Loucy (cell line): ENCODE measurements around the gene TIAM1.

Source experiments
- H2AFZ ChIP-seq: fragments of 200-600 bp; sonication (generic); 2 replicates; pipeline ENCODE4 v1.6.0; 2016; ENCODE audit warnings: antibody characterized with exemption, mild to moderate bottlenecking, low read length, moderate library complexity
- H3F3A ChIP-seq: fragments of 200-600 bp; 2 replicates; pipeline ENCODE4 v1.6.0; 2016; ENCODE audit warnings: antibody characterized with exemption, low read depth, mild to moderate bottlenecking
- H3K27me3 ChIP-seq: fragments of 200-600 bp; sonication (generic); 2 replicates; pipeline ENCODE4 v1.6.1; 2014; ENCODE audit warnings: low read length, mild to moderate bottlenecking; ENCODE audit not compliant: insufficient read depth, poor library complexity, severe bottlenecking
- H3K36me3 ChIP-seq: fragments of 200-600 bp; sonication (generic); 2 replicates; pipeline ENCODE4 v1.6.1; 2016; ENCODE audit warnings: low read length; ENCODE audit not compliant: insufficient read depth
- H3K4me1 ChIP-seq: fragments of 200-600 bp; sonication (generic); 2 replicates; pipeline ENCODE4 v1.5.1; 2014; ENCODE audit warnings: low read length, mild to moderate bottlenecking; ENCODE audit not compliant: insufficient read depth, poor library complexity, severe bottlenecking
- H3K4me2 ChIP-seq: fragments of 200-600 bp; sonication (generic); 2 replicates; pipeline ENCODE4 v1.6.0; 2014; ENCODE audit warnings: antibody characterized with exemption, low read length, low read depth, mild to moderate bottlenecking; ENCODE audit not compliant: poor library complexity, severe bottlenecking
- H3K4me3 ChIP-seq: fragments of 200-600 bp; sonication (generic); 2 replicates; pipeline ENCODE4 v1.5.1; 2014; ENCODE audit warnings: low read length, mild to moderate bottlenecking, mixed read lengths; ENCODE audit not compliant: poor library complexity, severe bottlenecking
- H3K79me2 ChIP-seq: fragments of 200-600 bp; sonication (generic); 2 replicates; pipeline ENCODE4 v1.6.1; 2014; ENCODE audit warnings: low read length; ENCODE audit not compliant: insufficient read depth
- H3K9ac ChIP-seq: fragments of 200-600 bp; sonication (generic); 2 replicates; pipeline ENCODE4 v1.6.0; 2014; ENCODE audit warnings: mild to moderate bottlenecking, low read depth, low read length, moderate library complexity; ENCODE audit not compliant: poor library complexity, severe bottlenecking
- H3K9me2 ChIP-seq: fragments of 200-600 bp; sonication (generic); replicated peaks from 2 replicates; pipeline ENCODE4 v1.6.1; 2016; ENCODE audit warnings: low read depth, low read length, mixed read lengths
- H3K9me3 ChIP-seq: fragments of 200-600 bp; sonication (generic); 2 replicates; pipeline ENCODE4 v1.6.1; 2014; ENCODE audit warnings: mild to moderate bottlenecking, antibody characterized with exemption, low read length, low read depth; ENCODE audit not compliant: insufficient read depth
- H4K20me1 ChIP-seq: fragments of 200-600 bp; sonication (generic); 2 replicates; pipeline ENCODE4 v1.6.0; 2014; ENCODE audit warnings: antibody characterized with exemption, low read length, mild to moderate bottlenecking; ENCODE audit not compliant: insufficient read depth, poor library complexity, severe bottlenecking
- CTCF ChIP-seq: fragments of 200-600 bp; sonication (generic); conservative IDR thresholded peaks from 2 replicates; pipeline ENCODE4 v1.5.1; 2014; ENCODE audit warnings: mild to moderate bottlenecking, antibody characterized with exemption, low read length
- EZH2phosphoT487 ChIP-seq: fragments of 200-600 bp; IDR thresholded peaks from 2 replicates; pipeline ENCODE4 v1.6.1; 2018; ENCODE audit warnings: antibody characterized with exemption, mild to moderate bottlenecking, moderate library complexity, borderline replicate concordance

TIAM1 gene

DNA sequence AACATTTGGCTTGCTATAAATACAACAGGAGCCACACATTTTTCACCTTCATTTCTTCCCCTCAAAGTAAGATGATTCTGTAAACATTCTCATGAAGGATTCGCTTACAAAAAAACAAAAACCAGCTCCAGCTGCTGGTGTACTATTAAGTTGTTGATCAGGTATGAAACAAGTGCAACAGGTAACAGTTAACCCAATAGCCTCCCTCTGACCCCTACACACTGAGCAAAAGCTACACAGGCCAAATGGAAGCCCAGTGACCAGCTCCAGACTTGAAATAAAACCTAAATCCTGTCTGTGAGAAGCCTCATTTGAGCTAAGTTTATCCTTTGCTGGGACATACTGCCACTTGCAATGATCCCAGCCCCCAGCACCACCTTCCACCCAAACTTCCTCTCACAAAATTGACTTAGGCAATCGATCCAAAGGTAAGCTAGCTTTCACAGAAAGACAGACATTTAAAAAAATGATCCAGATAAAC lies 991 bp downstream of the TIAM1 start:
- no peaks in the 10 kb centered on the region for H3K9me3 ChIP-seq
- peaks cover 2% of the 10 kb centered on the region; the same call in 1 of the 2 replicates for H3K36me3 ChIP-seq
- no peak for TF ChIP-seq EZH2phosphoT487
- TF ChIP-seq CTCF = no peak
- no peak overlapping the region for H3K9ac ChIP-seq
- H3F3A ChIP-seq = no peaks in the 10 kb centered on the region
- H2AFZ ChIP-seq = no peak overlapping the region
- H3K9me2 ChIP-seq = no peaks in the 10 kb centered on the region
- no peaks in the 10 kb centered on the region for H3K4me1 ChIP-seq
- no peaks in the 10 kb centered on the region for H4K20me1 ChIP-seq
- H3K4me2 ChIP-seq = no peak overlapping the region
- H3K27me3 ChIP-seq = no peaks in the 10 kb centered on the region
- peaks cover 21% of the 10 kb centered on the region; the same call in 1 of the 2 replicates for H3K79me2 ChIP-seq
- H3K4me3 ChIP-seq = no peak overlapping the region

DNA sequence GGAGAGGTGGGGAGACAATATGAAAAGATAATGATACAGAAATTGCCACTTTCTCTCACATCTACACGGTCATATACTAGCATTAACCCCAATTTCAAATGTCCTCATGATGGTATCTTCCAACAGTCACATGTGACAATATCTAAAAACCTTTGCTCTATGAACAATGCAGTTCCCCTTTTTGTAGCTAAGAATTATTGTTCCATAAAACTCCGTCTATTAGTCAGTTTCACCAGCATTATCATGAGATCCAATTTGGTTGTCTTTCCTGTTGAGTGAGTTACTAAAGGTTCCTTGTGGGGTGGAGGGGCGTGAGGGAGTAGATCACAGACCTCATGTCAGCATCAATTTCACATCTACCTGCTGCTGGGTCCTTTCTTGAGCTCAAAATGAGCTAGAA lies 1.7 kb downstream of the TIAM1 start:
- no peak overlapping the region for H3K9ac ChIP-seq
- peaks cover 21% of the 10 kb centered on the region; the same call in 1 of the 2 replicates for H3K79me2 ChIP-seq
- H3K27me3 ChIP-seq = no peaks in the 10 kb centered on the region
- no peaks in the 10 kb centered on the region for H3K4me1 ChIP-seq
- H4K20me1 ChIP-seq = no peaks in the 10 kb centered on the region
- no peak overlapping the region for H3K4me3 ChIP-seq
- H3F3A ChIP-seq = no peaks in the 10 kb centered on the region
- TF ChIP-seq EZH2phosphoT487 (no peak), CTCF (no peak)
- no peak overlapping the region for H2AFZ ChIP-seq
- no peaks in the 10 kb centered on the region for H3K9me2 ChIP-seq
- H3K9me3 ChIP-seq = no peaks in the 10 kb centered on the region
- H3K36me3 ChIP-seq = peaks cover 5% of the 10 kb centered on the region; the same call in 1 of the 2 replicates
- H3K4me2 ChIP-seq = no peak overlapping the region

DNA sequence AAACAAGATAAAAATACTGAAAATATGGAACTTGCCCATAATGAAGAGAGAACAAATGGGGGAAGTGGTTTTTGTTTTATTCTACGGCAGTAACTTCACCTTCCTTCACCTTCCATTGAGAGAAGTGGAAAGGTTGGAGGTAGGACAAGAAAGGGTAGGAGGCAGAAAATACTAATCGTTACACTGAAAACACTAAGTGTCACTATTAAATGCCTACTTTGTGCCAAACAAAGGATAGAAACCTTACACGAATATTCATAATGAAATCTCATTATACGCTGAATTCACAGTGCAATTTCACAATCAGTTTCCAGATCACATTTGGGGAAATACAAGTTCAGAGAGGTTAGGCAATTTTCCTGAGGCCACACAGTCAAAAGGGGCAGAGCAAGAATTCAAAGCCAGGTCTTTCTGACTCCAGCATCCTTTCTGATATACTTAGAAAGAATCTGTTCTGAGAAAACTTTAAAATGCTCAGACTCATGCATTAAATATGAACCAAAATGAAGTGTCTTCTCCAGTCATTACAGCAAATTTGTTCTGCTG lies 3.0 kb downstream of the TIAM1 start:
- TF ChIP-seq CTCF (no peak), EZH2phosphoT487 (no peak)

More for the DNA sequence above, 3.0 kb downstream of the TIAM1 start:
- Histone ChIP-seq H3K9me3 (no peaks in the 10 kb centered on the region), H3K27me3 (no peaks in the 10 kb centered on the region), H3K4me1 (no peaks in the 10 kb centered on the region), H3F3A (no peaks in the 10 kb centered on the region), H3K4me3 (no peak overlapping the region), H4K20me1 (no peaks in the 10 kb centered on the region), H3K4me2 (no peak overlapping the region), H2AFZ (no peak overlapping the region), H3K79me2 (peaks cover 17% of the 10 kb centered on the region; the same call in 1 of the 2 replicates), H3K9me2 (no peaks in the 10 kb centered on the region), H3K36me3 (peaks cover 5% of the 10 kb centered on the region; the same call in 1 of the 2 replicates), H3K9ac (no peak overlapping the region)
